ENCODE results near the gene MAML2. TPM values are rescaled to one million over a fixed set of nuclear protein-coding genes. Genes with fewer than 3 reads are reported as not detected.

The MAML2 gene
- total and polyA plus RNA-seq, 2 of the 8 experiments (the other 6 are each of a cell fraction or from before 2014, with no cell fraction given) = 3.8 to 6.6 TPM

DNA sequence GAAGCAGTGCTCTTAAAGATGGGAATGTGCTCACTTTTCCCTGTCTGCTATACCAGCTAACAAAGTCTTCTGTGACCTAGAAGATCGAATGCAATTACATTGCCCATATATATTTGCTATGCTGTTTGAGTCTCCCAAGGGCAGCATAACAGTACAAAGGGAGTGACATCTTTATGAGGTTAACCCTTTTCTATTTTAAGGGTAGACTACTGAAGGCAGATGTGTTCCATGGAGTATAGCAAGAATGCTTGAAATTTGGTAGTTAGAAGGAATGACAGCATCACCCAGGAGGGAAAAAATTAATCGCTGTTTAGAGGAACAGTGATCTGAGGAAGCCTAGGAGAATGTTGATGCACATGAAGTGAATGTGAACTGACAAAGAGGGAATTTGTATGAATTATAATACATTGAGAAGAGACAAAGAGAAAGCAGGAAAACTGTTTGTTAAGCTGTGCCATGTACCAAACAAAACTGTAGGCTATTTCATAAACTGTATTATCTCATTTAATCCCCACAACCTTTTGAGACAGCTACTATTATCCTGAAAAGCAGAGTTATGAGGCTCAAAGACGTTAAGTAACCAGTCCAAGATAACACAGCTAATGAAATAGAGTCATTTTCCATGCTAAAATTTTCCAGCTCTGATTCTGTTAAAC, 13.0 kb downstream of the MAML2 start:
- Histone ChIP-seq H3K4me3 (ENCODE audit: extremely low read depth in 1 of 4, insufficient read depth in 2 of 4, low read depth in 3 of 4, low read length in 4 of 4) (no peak overlapping the region), H2AFZ (ENCODE audit: low read length) (no peak overlapping the region), H2BK12ac (ENCODE audit: low read depth, low read length) (no peak overlapping the region), H2BK5ac (ENCODE audit: low read depth, low read length) (no peak overlapping the region), H3K79me1 (ENCODE audit: low read depth, low read length) (no peaks in the 10 kb centered on the region; the same call in 1 of the 2 replicates), H4K20me1 (replicated peaks in 1 of 2; ENCODE audit: control insufficient read depth in 1 of 2, insufficient read depth in 2 of 2, low read length in 2 of 2) (no peaks in the 10 kb centered on the region), H3K27ac (ENCODE audit: low read depth, low read length) (no peak overlapping the region), H4K8ac (ENCODE audit: extremely low read depth, insufficient read depth, low read length) (no peak overlapping the region), H2AK5ac (ENCODE audit: low read depth, low read length) (no peak overlapping the region), H2BK15ac (ENCODE audit: low read length) (no peak overlapping the region), H4K5ac (ENCODE audit: insufficient read length, low read depth, low read length) (no peak overlapping the region), H2BK20ac (ENCODE audit: low read length) (no peak overlapping the region), H2BK120ac (replicated peaks; ENCODE audit: low read depth, low read length) (no peak overlapping the region), H3K9me3 (ENCODE audit: insufficient read depth in 2 of 2, low read depth in 1 of 2, low read length in 1 of 2) (no peaks in the 10 kb centered on the region), H4K91ac (replicated peaks; ENCODE audit: insufficient read length, low read length) (no peak overlapping the region), H3K4me1 (replicated peaks in 1 of 4; ENCODE audit: control insufficient read depth in 3 of 4, insufficient read depth in 4 of 4, low read length in 3 of 4) (peaks cover 3 to 20% (median 12%) of the 10 kb centered on the region in 4 experiments; a peak in 5 of 7 replicates), H3K23ac (ENCODE audit: insufficient read length) (no peak overlapping the region), H3K9ac (replicated peaks in 1 of 4; ENCODE audit: extremely low read depth in 1 of 4, low read depth in 3 of 4, low read length in 3 of 4) (no peak overlapping the region), H3K56ac (replicated peaks; ENCODE audit: insufficient read length, low read depth, low read length) (no peak overlapping the region), H3K18ac (ENCODE audit: extremely low read depth, low read length) (no peak overlapping the region), H3K14ac (ENCODE audit: insufficient read length) (no peak overlapping the region), H3K4ac (replicated peaks; ENCODE audit: insufficient read length, low read depth, low read length) (no peak overlapping the region), H3K79me2 (ENCODE audit: control insufficient read depth in 1 of 2, insufficient read depth in 2 of 2, low read length in 2 of 2) (peaks cover 0 to 23% of the 10 kb centered on the region in 2 experiments; a peak in 2 of 4 replicates), H3K4me2 (ENCODE audit: insufficient read depth in 1 of 2, low read depth in 2 of 2, low read length in 2 of 2) (no peak overlapping the region), H3K36me3 (ENCODE audit: control insufficient read depth in 2 of 4, insufficient read depth in 4 of 4, low read length in 3 of 4) (no peaks in the 10 kb centered on the region), H3K23me2 (ENCODE audit: low read depth, low read length) (no peaks in the 10 kb centered on the region), H3K27me3 (replicated peaks in 1 of 4; ENCODE audit: control insufficient read depth in 3 of 4, extremely low read depth in 1 of 4, insufficient read depth in 3 of 4, low read length in 3 of 4) (no peaks in the 10 kb centered on the region)
- FAIRE-seq (no peak), DNase-seq (ENCODE audit: low read depth in 1 of 2, low spot score in 2 of 2) (no peak)
- CTCF ChIA-PET (ENCODE audit: partially characterized antibody) = interaction anchor here (0.8 to 3.7 kb wide), 4 partner anchors 12 to 1178 kb away, joined by 3 to 33 read pairs (median 4); partner anchors contain the start of gene MAML2
- POLR2A ChIA-PET (ENCODE audit: partially characterized antibody) = interaction anchor here (1.0 to 1.2 kb wide), 2 partner anchors 13 to 18 kb away, joined by 3 read pairs; no protein-coding TSS in a partner anchor
- 90% methylated on average over 3 of the region's 3 CpGs; no CpG with 5 or more reads in 1 of the 2 experiments for WGBS, 2 experiments (ENCODE audit: extremely low coverage in 1 of 2, insufficient coverage in 1 of 2, insufficient read length in 1 of 2, insufficient replicate concordance in 2 of 2, low coverage in 1 of 2, low lambda C conversion rate in 2 of 2, missing lambda C conversion rate in 1 of 2)
- TF ChIP-seq KDM1A (IDR thresholded peaks at IDR 0.05; ENCODE audit: borderline replicate concordance, low read length) = no peak
- TF ChIP-seq RAD21 (IDR thresholded peaks at IDR 0.05 in 1 of 2, conservative IDR thresholded peaks at IDR 0.05 in 1 of 2; ENCODE audit: low read depth in 2 of 2, low read length in 2 of 2) = no peak
- TF ChIP-seq, protein P1, sequence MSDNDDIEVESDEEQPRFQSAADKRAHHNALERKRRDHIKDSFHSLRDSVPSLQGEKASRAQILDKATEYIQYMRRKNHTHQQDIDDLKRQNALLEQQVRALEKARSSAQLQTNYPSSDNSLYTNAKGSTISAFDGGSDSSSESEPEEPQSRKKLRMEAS (IDR thresholded peaks at IDR 0.05) = no peak
- TF ChIP-seq TAF1 (IDR thresholded peaks at IDR 0.05; ENCODE audit: low read depth, low read length) = no peak
- no peak for TF ChIP-seq SUZ12 (IDR thresholded peaks at IDR 0.05; ENCODE audit: low read length)
- TF ChIP-seq KDM5A (IDR thresholded peaks at IDR 0.05; ENCODE audit: low read length) = no peak
- no peak for TF ChIP-seq NANOG (IDR thresholded peaks at IDR 0.05; ENCODE audit: insufficient read depth, low read depth, low read length, poor library complexity, severe bottlenecking)
- no peak for TF ChIP-seq CHD1 (IDR thresholded peaks at IDR 0.05; ENCODE audit: low read depth, low read length)
- TF ChIP-seq JUN (IDR thresholded peaks at IDR 0.05; ENCODE audit: low read depth, low read length) = no peak
- no peak for TF ChIP-seq RXRA (IDR thresholded peaks at IDR 0.05; ENCODE audit: insufficient read depth, low read depth, low read length)
- no peak for TF ChIP-seq SP1 (IDR thresholded peaks at IDR 0.05; ENCODE audit: low read depth, low read length)
- no peak for TF ChIP-seq POLR2AphosphoS5 (IDR thresholded peaks at IDR 0.05; ENCODE audit: low read depth, low read length)
- no peak for TF ChIP-seq CREB1 (IDR thresholded peaks at IDR 0.05)
